ENCODE results near the gene FRMPD2.

FRMPD2 gene

GRCh38 chr10:48271047-48271730, 3.3 kb downstream of the FRMPD2 start:
- TF ChIP-seq EZH2phosphoT487 (IDR thresholded peaks at IDR 0.05; ENCODE audit: borderline replicate concordance, low read length), result no peak
- no peak for TF ChIP-seq CTCF (IDR thresholded peaks at IDR 0.05; ENCODE audit: low read depth, low read length, poor library complexity, severe bottlenecking)
- H3K4me1 ChIP-seq (ENCODE audit: control insufficient read depth, low read length), result no peaks in the 10 kb centered on the region
- H3K27ac ChIP-seq (ENCODE audit: low read depth, low read length), result no peak overlapping the region
- H3K9me3 ChIP-seq (ENCODE audit: control insufficient read depth, insufficient read depth, low read length), result no peaks in the 10 kb centered on the region
- no peaks in the 10 kb centered on the region for H3F3A ChIP-seq (ENCODE audit: control insufficient read depth, insufficient read depth)
- no peak overlapping the region for H3K4me2 ChIP-seq (ENCODE audit: low read length)
- no peaks in the 10 kb centered on the region for H3K79me2 ChIP-seq (ENCODE audit: control insufficient read depth, low read length)
- H4K20me1 ChIP-seq (ENCODE audit: control insufficient read depth, insufficient read depth, low read depth, low read length), result no peaks in the 10 kb centered on the region
- no peaks in the 10 kb centered on the region for H3K36me3 ChIP-seq (ENCODE audit: control insufficient read depth, low read length)
- H3K27me3 ChIP-seq (ENCODE audit: control insufficient read depth, low read length), result peaks cover 14% of the 10 kb centered on the region; the same call in 1 of the 2 replicates
- no peaks in the 10 kb centered on the region for H3K9me2 ChIP-seq (replicated peaks; ENCODE audit: control insufficient read depth, low read length)
- no peak overlapping the region for H3K4me3 ChIP-seq (ENCODE audit: low read length)

- H3K36me3 ChIP-seq (ENCODE audit: control insufficient read depth, low read length), result no peaks in the 10 kb centered on the region
- H3F3A ChIP-seq (ENCODE audit: control insufficient read depth, insufficient read depth), result no peaks in the 10 kb centered on the region
- H3K9me2 ChIP-seq (replicated peaks; ENCODE audit: control insufficient read depth, low read length), result no peaks in the 10 kb centered on the region
- H3K4me1 ChIP-seq (ENCODE audit: control insufficient read depth, low read length), result no peaks in the 10 kb centered on the region
- H3K27ac ChIP-seq (ENCODE audit: low read depth, low read length), result no peak overlapping the region
- TF ChIP-seq CTCF (IDR thresholded peaks at IDR 0.05; ENCODE audit: low read depth, low read length, poor library complexity, severe bottlenecking), result no peak
- TF ChIP-seq EZH2phosphoT487 (IDR thresholded peaks at IDR 0.05; ENCODE audit: borderline replicate concordance, low read length), result no peak
- H3K79me2 ChIP-seq (ENCODE audit: control insufficient read depth, low read length), result no peaks in the 10 kb centered on the region
- H3K4me3 ChIP-seq (ENCODE audit: low read length), result no peak overlapping the region
- H4K20me1 ChIP-seq (ENCODE audit: control insufficient read depth, insufficient read depth, low read depth, low read length), result no peaks in the 10 kb centered on the region
- H3K27me3 ChIP-seq (ENCODE audit: control insufficient read depth, low read length), result peaks cover 14% of the 10 kb centered on the region
- H3K9me3 ChIP-seq (ENCODE audit: control insufficient read depth, insufficient read depth, low read length), result no peaks in the 10 kb centered on the region
- H3K4me2 ChIP-seq (ENCODE audit: low read length), result no peak overlapping the region
Measured at GRCh38 chr10:48266528-48266927, 8.0 kb downstream of the FRMPD2 start.

GRCh38 chr10:48258105-48258504, 16.4 kb downstream of the FRMPD2 start:
- TF ChIP-seq EZH2phosphoT487 (IDR thresholded peaks at IDR 0.05; ENCODE audit: borderline replicate concordance, low read length) (no peak), CTCF (IDR thresholded peaks at IDR 0.05; ENCODE audit: low read depth, low read length, poor library complexity, severe bottlenecking) (no peak)
- H3F3A ChIP-seq (ENCODE audit: control insufficient read depth, insufficient read depth), result no peaks in the 10 kb centered on the region
- no peak overlapping the region for H3K4me3 ChIP-seq (ENCODE audit: low read length)
- no peaks in the 10 kb centered on the region for H3K4me1 ChIP-seq (ENCODE audit: control insufficient read depth, low read length)
- no peak overlapping the region for H3K27ac ChIP-seq (ENCODE audit: low read depth, low read length)
- H3K27me3 ChIP-seq (ENCODE audit: control insufficient read depth, low read length), result peaks cover 7% of the 10 kb centered on the region
- H3K36me3 ChIP-seq (ENCODE audit: control insufficient read depth, low read length), result no peaks in the 10 kb centered on the region
- no peaks in the 10 kb centered on the region for H3K79me2 ChIP-seq (ENCODE audit: control insufficient read depth, low read length)
- H3K4me2 ChIP-seq (ENCODE audit: low read length), result no peak overlapping the region
- H4K20me1 ChIP-seq (ENCODE audit: control insufficient read depth, insufficient read depth, low read depth, low read length), result no peaks in the 10 kb centered on the region
- H3K9me2 ChIP-seq (replicated peaks; ENCODE audit: control insufficient read depth, low read length), result no peaks in the 10 kb centered on the region
- no peaks in the 10 kb centered on the region for H3K9me3 ChIP-seq (ENCODE audit: control insufficient read depth, insufficient read depth, low read length)

Data from DOHH2 (cell line).